Measurements from ENCODE around the gene ZNF474.

GRCh38 chr5:122102825-122103224, 26.5 kb upstream of the ZNF474 start:
- no peak for TF ChIP-seq EZH2phosphoT487 (IDR thresholded peaks at IDR 0.05)
- TF ChIP-seq, protein P1, sequence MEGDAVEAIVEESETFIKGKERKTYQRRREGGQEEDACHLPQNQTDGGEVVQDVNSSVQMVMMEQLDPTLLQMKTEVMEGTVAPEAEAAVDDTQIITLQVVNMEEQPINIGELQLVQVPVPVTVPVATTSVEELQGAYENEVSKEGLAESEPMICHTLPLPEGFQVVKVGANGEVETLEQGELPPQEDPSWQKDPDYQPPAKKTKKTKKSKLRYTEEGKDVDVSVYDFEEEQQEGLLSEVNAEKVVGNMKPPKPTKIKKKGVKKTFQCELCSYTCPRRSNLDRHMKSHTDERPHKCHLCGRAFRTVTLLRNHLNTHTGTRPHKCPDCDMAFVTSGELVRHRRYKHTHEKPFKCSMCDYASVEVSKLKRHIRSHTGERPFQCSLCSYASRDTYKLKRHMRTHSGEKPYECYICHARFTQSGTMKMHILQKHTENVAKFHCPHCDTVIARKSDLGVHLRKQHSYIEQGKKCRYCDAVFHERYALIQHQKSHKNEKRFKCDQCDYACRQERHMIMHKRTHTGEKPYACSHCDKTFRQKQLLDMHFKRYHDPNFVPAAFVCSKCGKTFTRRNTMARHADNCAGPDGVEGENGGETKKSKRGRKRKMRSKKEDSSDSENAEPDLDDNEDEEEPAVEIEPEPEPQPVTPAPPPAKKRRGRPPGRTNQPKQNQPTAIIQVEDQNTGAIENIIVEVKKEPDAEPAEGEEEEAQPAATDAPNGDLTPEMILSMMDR (IDR thresholded peaks at IDR 0.05): no peak
